CD4-positive, alpha-beta T cell treated with Interleukin-17A for 1 hour (primary cell): ENCODE measurements around the gene ZBTB49.
"Not testable (repeated sequence)": the region's sequence is repeated elsewhere in the genome, so short reads cannot be mapped to it uniquely, and the experiment has no call there.

ENCODE experiments used
- DNase-seq: peaks from one replicate; pipeline ENCODE4 v3.0.0-alpha.2; 2020

The ZBTB49 gene

GRCh38 chr4:4289941-4290850, at the start of gene ZBTB49, which contains the start of gene LYAR:
TSS of gene ZBTB49 (plus strand) at chr4:4290251. CDS start at chr4:4299946, 9,695 bp downstream.
TSS of gene LYAR (minus strand) at chr4:4290154. CDS start at chr4:4283742, 6,412 bp downstream.
- peak; percentile 97 for DNase-seq

- DNase-seq: no peak
Observed at GRCh38 chr4:4245172-4245571, 44.9 kb upstream of the ZBTB49 start.

- DNase-seq: no peak
Observed at GRCh38 chr4:4247696-4248028, 42.4 kb upstream of the ZBTB49 start.

GRCh38 chr4:4248029-4248884, 41.8 kb upstream of the ZBTB49 start, which contains the start of gene TMEM128:
TSS of gene TMEM128 (minus strand) at chr4:4248223. CDS start at chr4:4248202, 21 bp downstream.
- DNase-seq: peak; percentile 95

GRCh38 chr4:4248885-4249203, 41.2 kb upstream of the ZBTB49 start:
- no peak for DNase-seq

GRCh38 chr4:4249342-4249741, 40.7 kb upstream of the ZBTB49 start:
- not testable (repeated sequence) for DNase-seq

GRCh38 chr4:4249866-4250265, 40.2 kb upstream of the ZBTB49 start:
- DNase-seq: no peak

GRCh38 chr4:4254199-4254598, 35.9 kb upstream of the ZBTB49 start:
- DNase-seq: no peak

- DNase-seq: no peak
Observed at GRCh38 chr4:4254666-4255065, 35.4 kb upstream of the ZBTB49 start.

GRCh38 chr4:4256799-4257198, 33.3 kb upstream of the ZBTB49 start:
- no peak for DNase-seq

- DNase-seq: not testable (repeated sequence)
Observed at GRCh38 chr4:4257705-4258104, 32.3 kb upstream of the ZBTB49 start.

- DNase-seq: no peak
Observed at GRCh38 chr4:4259484-4260100, 30.5 kb upstream of the ZBTB49 start.

- DNase-seq: peak; percentile 83
Observed at GRCh38 chr4:4260185-4260751, 29.8 kb upstream of the ZBTB49 start.

GRCh38 chr4:4267981-4268380, 22.1 kb upstream of the ZBTB49 start:
- no peak for DNase-seq

- DNase-seq: no peak
Observed at GRCh38 chr4:4268776-4269175, 21.3 kb upstream of the ZBTB49 start.

- peak; percentile 77 for DNase-seq
Observed at GRCh38 chr4:4269331-4269731, 20.7 kb upstream of the ZBTB49 start.

- peak; percentile 77 for DNase-seq
Observed at GRCh38 chr4:4269856-4270255, 20.2 kb upstream of the ZBTB49 start.

GRCh38 chr4:4270529-4270928, 19.5 kb upstream of the ZBTB49 start:
- peak; percentile 33 for DNase-seq

- no peak for DNase-seq
Observed at GRCh38 chr4:4271912-4272311, 18.1 kb upstream of the ZBTB49 start.

- DNase-seq: no peak
Observed at GRCh38 chr4:4274226-4274625, 15.8 kb upstream of the ZBTB49 start.

GRCh38 chr4:4277531-4277930, 12.5 kb upstream of the ZBTB49 start:
- DNase-seq: no peak

GRCh38 chr4:4281787-4282186, 8.3 kb upstream of the ZBTB49 start:
- DNase-seq: no peak
